Spleen (tissue), 7 donors: ENCODE measurements around the gene CIPC.

ENCODE experiments used
- CTCF ChIP-seq, 11 experiments: fragments of 200-600 bp in 7 of 11; fragments of 450-650 bp in 4 of 11; sonication (generic) in 4 of 11; IDR thresholded peaks in 8 of 11; conservative IDR thresholded peaks in 3 of 11; 1 replicate in 7 of 11; 2 replicates in 4 of 11; pipeline versions ENCODE4 v1.4.0 to v1.8.0; 2016 to 2021; ENCODE audit warnings: antibody characterized with exemption in 11 of 11, inconsistent platforms in 4 of 11, mild to moderate bottlenecking in 1 of 11
- POLR2A ChIP-seq, 3 donors: fragments of 450-650 bp; IDR thresholded peaks; one replicate each; pipeline ENCODE4 v1.5.1; 2017; ENCODE audit warnings: antibody characterized with exemption in 3 of 3, mild to moderate bottlenecking in 1 of 3
- POLR2AphosphoS5 ChIP-seq, 3 donors: sonication (generic); formaldehyde crosslinking; IDR thresholded peaks; one replicate each; pipeline ENCODE4 v1.5.1; 2017; ENCODE audit warnings: antibody characterized with exemption in 3 of 3
- donor health status: DM: no; HTN: no; CAD: no; lungs with moderate emphysema.
- donor health status: DM: no; HTN: no; CAD: no.
- donor health status: DM: no; HTN: no; CAD: no.

DNA sequence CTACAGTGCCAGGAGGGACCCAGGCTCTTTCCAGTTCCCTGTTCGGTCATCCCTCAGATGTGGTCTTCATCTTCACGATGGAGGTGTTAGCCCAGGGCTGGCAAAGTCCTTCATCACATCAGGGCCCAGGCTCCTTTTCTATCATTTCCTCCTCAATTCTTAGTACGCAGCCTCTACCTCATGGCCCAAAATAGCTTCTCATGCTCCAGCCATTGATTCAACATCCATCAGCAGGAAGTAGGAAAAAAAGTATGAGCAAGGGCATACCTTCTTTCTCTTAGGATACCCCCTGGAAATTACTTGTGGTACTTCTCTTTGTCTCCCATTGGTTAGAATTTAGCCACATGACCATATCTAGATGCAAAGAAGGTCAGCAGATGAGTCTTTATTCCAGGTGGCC is 55.7 kb downstream of the CIPC start:
- TF ChIP-seq CTCF (IDR thresholded peaks at IDR 0.05 in 8 of 11, conservative IDR thresholded peaks at IDR 0.05 in 3 of 11) (no peak), POLR2A (IDR thresholded peaks at IDR 0.05) (no peak), POLR2AphosphoS5 (IDR thresholded peaks at IDR 0.05) (no peak)
